NB4 (cell line): ENCODE measurements around the gene DLEU7.

Experiments used
- MYC ChIP-seq: IDR thresholded peaks from 2 replicates; pipeline ENCODE4 v1.6.1; 2011; ENCODE audit warnings: low read depth, low read length
- POLR2A ChIP-seq: IDR thresholded peaks from 2 replicates; pipeline ENCODE4 v1.6.1; 2011; ENCODE audit warnings: mild to moderate bottlenecking; ENCODE audit not compliant: insufficient read length; ENCODE audit errors: extremely low read depth
- TF ChIP-seq, protein P1 (sequence below): IDR thresholded peaks from one replicate; pipeline ENCODE4 v1.5.1; 2012; ENCODE audit warnings: low read depth, low read length
- TF ChIP-seq, protein P2 (sequence below): IDR thresholded peaks from 2 replicates; pipeline ENCODE4 v1.6.1; 2011; ENCODE audit warnings: low read depth, low read length

DNA sequence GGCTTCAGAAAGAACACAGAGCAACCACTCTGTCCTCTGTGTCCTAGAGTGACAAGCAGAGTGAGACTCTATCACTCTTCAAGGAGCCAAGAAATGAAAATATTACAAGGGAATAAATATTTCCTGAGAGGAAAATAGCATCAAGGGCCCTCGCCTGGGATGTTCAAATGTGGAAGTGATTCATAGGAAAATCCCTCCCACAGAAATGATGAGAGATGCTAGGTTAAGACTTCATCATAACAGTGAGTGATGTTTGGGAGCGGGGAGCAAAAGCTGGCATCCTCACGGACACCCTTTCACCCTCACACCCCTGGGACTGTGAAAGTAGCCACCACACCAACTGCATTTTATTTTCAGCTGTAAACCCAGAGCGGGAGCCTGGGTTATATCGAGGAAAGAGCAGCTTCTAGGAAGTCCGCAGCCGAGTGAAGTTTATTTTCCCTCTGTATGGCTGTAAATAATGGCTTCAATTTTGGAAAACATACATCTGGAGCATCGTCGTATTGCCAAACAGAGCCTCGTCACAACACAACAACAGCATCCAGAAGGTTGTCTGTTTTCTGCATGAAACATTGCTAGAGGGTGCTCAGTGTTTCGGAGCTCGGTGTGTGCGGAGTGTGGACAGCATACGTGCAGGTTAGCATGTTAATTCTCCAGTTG lies 54.8 kb downstream of the DLEU7 start:
- TF ChIP-seq POLR2A = no peak
- TF ChIP-seq, protein P1, sequence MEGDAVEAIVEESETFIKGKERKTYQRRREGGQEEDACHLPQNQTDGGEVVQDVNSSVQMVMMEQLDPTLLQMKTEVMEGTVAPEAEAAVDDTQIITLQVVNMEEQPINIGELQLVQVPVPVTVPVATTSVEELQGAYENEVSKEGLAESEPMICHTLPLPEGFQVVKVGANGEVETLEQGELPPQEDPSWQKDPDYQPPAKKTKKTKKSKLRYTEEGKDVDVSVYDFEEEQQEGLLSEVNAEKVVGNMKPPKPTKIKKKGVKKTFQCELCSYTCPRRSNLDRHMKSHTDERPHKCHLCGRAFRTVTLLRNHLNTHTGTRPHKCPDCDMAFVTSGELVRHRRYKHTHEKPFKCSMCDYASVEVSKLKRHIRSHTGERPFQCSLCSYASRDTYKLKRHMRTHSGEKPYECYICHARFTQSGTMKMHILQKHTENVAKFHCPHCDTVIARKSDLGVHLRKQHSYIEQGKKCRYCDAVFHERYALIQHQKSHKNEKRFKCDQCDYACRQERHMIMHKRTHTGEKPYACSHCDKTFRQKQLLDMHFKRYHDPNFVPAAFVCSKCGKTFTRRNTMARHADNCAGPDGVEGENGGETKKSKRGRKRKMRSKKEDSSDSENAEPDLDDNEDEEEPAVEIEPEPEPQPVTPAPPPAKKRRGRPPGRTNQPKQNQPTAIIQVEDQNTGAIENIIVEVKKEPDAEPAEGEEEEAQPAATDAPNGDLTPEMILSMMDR = no peak
- TF ChIP-seq, protein P2, sequence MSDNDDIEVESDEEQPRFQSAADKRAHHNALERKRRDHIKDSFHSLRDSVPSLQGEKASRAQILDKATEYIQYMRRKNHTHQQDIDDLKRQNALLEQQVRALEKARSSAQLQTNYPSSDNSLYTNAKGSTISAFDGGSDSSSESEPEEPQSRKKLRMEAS = no peak
- no peak for TF ChIP-seq MYC
